H1 (cell line): ENCODE measurements around the gene SHROOM4. TPM values are rescaled to one million over a fixed set of nuclear protein-coding genes. Genes with fewer than 3 reads are reported as not detected.

Source experiments
- CTCF ChIA-PET: fragments of 300-600 bp; sonication (Branson Sonifier 250); formaldehyde crosslinking; loops from one replicate; lab custom pipeline; 2021; ENCODE audit not compliant: partially characterized antibody; lab: Charles Lee
- POLR2A ChIA-PET: fragments of 300-600 bp; sonication (Branson Sonifier 250); formaldehyde crosslinking; loops from one replicate; lab custom pipeline; 2021; ENCODE audit warnings: inconsistent platforms; ENCODE audit not compliant: partially characterized antibody; lab: Charles Lee
- DNase-seq, 2 experiments: peaks; one replicate each; pipeline versions ENCODE4 v3.0.0 to v3.0.0-alpha.2; 2010 to 2022; ENCODE audit warnings: low spot score in 2 of 2, low read depth in 1 of 2, mixed read lengths in 1 of 2
- FAIRE-seq: peaks from 2 replicates; lab custom pipeline; 2011; peaks lifted over from hg19 to GRCh38; lab: Jason Lieb, UNC
- H2AFZ ChIP-seq: 2 replicates; pipeline ENCODE4 v1.8.1; 2012; ENCODE audit warnings: low read length, inconsistent platforms
- H2AK5ac ChIP-seq: 2 replicates; pipeline ENCODE4 v1.6.1; 2013; ENCODE audit warnings: low read depth, low read length
- H2BK120ac ChIP-seq: replicated peaks from 2 replicates; pipeline ENCODE3; 2013; ENCODE audit warnings: low read depth, low read length, inconsistent platforms
- H2BK12ac ChIP-seq: 2 replicates; pipeline ENCODE4 v1.6.1; 2013; ENCODE audit warnings: low read depth, low read length
- H2BK15ac ChIP-seq: 2 replicates; pipeline ENCODE4 v1.6.1; 2013; ENCODE audit warnings: low read length
- H2BK20ac ChIP-seq: 2 replicates; pipeline ENCODE4 v1.6.1; 2013; ENCODE audit warnings: low read length
- H2BK5ac ChIP-seq: 2 replicates; pipeline ENCODE4 v1.6.1; 2013; ENCODE audit warnings: low read depth, low read length
- H3K14ac ChIP-seq: 2 replicates; pipeline ENCODE4 v1.6.1; 2013; ENCODE audit warnings: inconsistent platforms; ENCODE audit not compliant: insufficient read length
- H3K18ac ChIP-seq: 2 replicates; pipeline ENCODE4 v1.6.1; 2013; ENCODE audit warnings: low read length; ENCODE audit errors: extremely low read depth
- H3K23ac ChIP-seq: 2 replicates; pipeline ENCODE4 v1.6.1; 2013; ENCODE audit warnings: inconsistent platforms; ENCODE audit not compliant: insufficient read length
- H3K23me2 ChIP-seq: 2 replicates; pipeline ENCODE4 v1.6.1; 2013; ENCODE audit warnings: low read depth, low read length
- H3K27ac ChIP-seq: 2 replicates; pipeline ENCODE4 v1.6.1; 2011; ENCODE audit warnings: low read depth, low read length, inconsistent platforms
- H3K27me3 ChIP-seq, 4 experiments: replicated peaks in 1 of 4; 1 replicate in 1 of 4; 2 replicates in 3 of 4; pipeline versions ENCODE4 v1.6.1 to v1.8.1; 2011 to 2013; ENCODE audit warnings: low read length in 3 of 4, mild to moderate bottlenecking in 3 of 4, inconsistent platforms in 2 of 4, mixed read lengths in 2 of 4, moderate library complexity in 1 of 4; ENCODE audit not compliant: control insufficient read depth in 3 of 4, insufficient read depth in 3 of 4; ENCODE audit errors: extremely low read depth in 1 of 4
- H3K36me3 ChIP-seq, 4 experiments: 2 replicates each; pipeline versions ENCODE4 v1.6.1 to v1.8.1; 2011 to 2013; ENCODE audit warnings: mild to moderate bottlenecking in 4 of 4, low read length in 3 of 4, moderate library complexity in 2 of 4, control low read depth in 1 of 4, inconsistent platforms in 1 of 4; ENCODE audit not compliant: insufficient read depth in 4 of 4, control insufficient read depth in 2 of 4
- H3K4ac ChIP-seq: replicated peaks from 2 replicates; pipeline ENCODE3; 2013; ENCODE audit warnings: low read length, low read depth, mixed read lengths, inconsistent platforms; ENCODE audit not compliant: insufficient read length
- H3K4me1 ChIP-seq, 4 experiments: replicated peaks in 1 of 4; 1 replicate in 1 of 4; 2 replicates in 3 of 4; pipeline versions ENCODE4 v1.6.1 to v1.8.1; 2011 to 2013; ENCODE audit warnings: low read length in 3 of 4, inconsistent platforms in 2 of 4, mixed read lengths in 1 of 4; ENCODE audit not compliant: insufficient read depth in 4 of 4, control insufficient read depth in 3 of 4
- H3K4me2 ChIP-seq, 2 experiments: 2 replicates each; pipeline versions ENCODE4 v1.6.1 to v1.8.1; 2011 to 2013; ENCODE audit warnings: low read depth in 2 of 2, low read length in 2 of 2, control low read depth in 1 of 2, inconsistent platforms in 1 of 2, mild to moderate bottlenecking in 1 of 2; ENCODE audit not compliant: insufficient read depth in 1 of 2
- H3K4me3 ChIP-seq, 4 experiments: fragments of 200-600, 300-600 bp in 1 of 4; sonication (generic), shearing (Covaris generic), sonication (Bioruptor Twin) in 1 of 4; 2 replicates each; pipeline versions ENCODE4 v1.5.1 to v1.8.1; 2011 to 2016; ENCODE audit warnings: low read length in 4 of 4, low read depth in 3 of 4, control low read depth in 2 of 4, inconsistent platforms in 2 of 4, mild to moderate bottlenecking in 2 of 4, mixed read lengths in 1 of 4, moderate library complexity in 1 of 4; ENCODE audit not compliant: insufficient read depth in 2 of 4; ENCODE audit errors: extremely low read depth in 1 of 4
- H3K56ac ChIP-seq: replicated peaks from 2 replicates; pipeline ENCODE3; 2013; ENCODE audit warnings: low read depth, mild to moderate bottlenecking, mixed read lengths, low read length, inconsistent platforms; ENCODE audit not compliant: insufficient read length
- H3K79me1 ChIP-seq: 2 replicates; pipeline ENCODE4 v1.6.1; 2013; ENCODE audit warnings: low read depth, low read length, control low read depth
- H3K79me2 ChIP-seq, 2 experiments: 2 replicates each; pipeline versions ENCODE4 v1.6.1 to v1.8.1; 2012 to 2013; ENCODE audit warnings: low read length in 2 of 2, mild to moderate bottlenecking in 2 of 2, inconsistent platforms in 1 of 2; ENCODE audit not compliant: insufficient read depth in 2 of 2, control insufficient read depth in 1 of 2
- H3K9ac ChIP-seq, 4 experiments: replicated peaks in 1 of 4; 1 replicate in 1 of 4; 2 replicates in 3 of 4; pipeline versions ENCODE4 v1.6.1 to v1.8.1; 2011 to 2013; ENCODE audit warnings: low read depth in 3 of 4, low read length in 3 of 4, control low read depth in 2 of 4, mild to moderate bottlenecking in 2 of 4, moderate library complexity in 2 of 4, inconsistent platforms in 1 of 4; ENCODE audit errors: extremely low read depth in 1 of 4
- H3K9me3 ChIP-seq, 2 experiments: 2 replicates each; pipeline versions ENCODE4 v1.6.1 to v1.8.1; 2012 to 2013; ENCODE audit warnings: mild to moderate bottlenecking in 2 of 2, moderate library complexity in 2 of 2, control low read depth in 1 of 2, inconsistent platforms in 1 of 2, low read depth in 1 of 2, low read length in 1 of 2, mixed read lengths in 1 of 2; ENCODE audit not compliant: insufficient read depth in 2 of 2
- H4K20me1 ChIP-seq, 2 experiments: replicated peaks in 1 of 2; 2 replicates each; pipeline versions ENCODE3 to v1.8.1; 2011 to 2013; ENCODE audit warnings: inconsistent platforms in 2 of 2, low read length in 2 of 2, mild to moderate bottlenecking in 1 of 2; ENCODE audit not compliant: insufficient read depth in 2 of 2, control insufficient read depth in 1 of 2
- H4K5ac ChIP-seq: 2 replicates; pipeline ENCODE4 v1.6.1; 2013; ENCODE audit warnings: low read length, low read depth, mixed read lengths, inconsistent platforms; ENCODE audit not compliant: insufficient read length
- H4K8ac ChIP-seq: 2 replicates; pipeline ENCODE4 v1.8.0; 2013; ENCODE audit warnings: mild to moderate bottlenecking, moderate library complexity, low read length, inconsistent platforms; ENCODE audit not compliant: insufficient read depth; ENCODE audit errors: extremely low read depth
- H4K91ac ChIP-seq: replicated peaks from 2 replicates; pipeline ENCODE3; 2013; ENCODE audit warnings: low read length, mixed read lengths, inconsistent platforms; ENCODE audit not compliant: insufficient read length
- ATF2 ChIP-seq: IDR thresholded peaks from 2 replicates; pipeline ENCODE4 v1.6.1; 2012; ENCODE audit warnings: low read length, inconsistent platforms
- CHD1 ChIP-seq: IDR thresholded peaks from 2 replicates; pipeline ENCODE4 v1.6.1; 2012; ENCODE audit warnings: low read depth, low read length, improper control_type of control experiment
- CTBP2 ChIP-seq: IDR thresholded peaks from 2 replicates; pipeline ENCODE4 v1.7.0; 2011; ENCODE audit warnings: borderline replicate concordance, mild to moderate bottlenecking, moderate library complexity, mixed read lengths, low read length; ENCODE audit not compliant: insufficient read depth, insufficient read length
- MAX ChIP-seq: IDR thresholded peaks from 2 replicates; pipeline ENCODE4 v1.6.1; 2012; ENCODE audit warnings: inconsistent platforms
- NANOG ChIP-seq: IDR thresholded peaks from 2 replicates; pipeline ENCODE4 v1.6.1; 2011; ENCODE audit warnings: low read length, low read depth, mild to moderate bottlenecking, inconsistent platforms; ENCODE audit not compliant: insufficient read depth, poor library complexity, severe bottlenecking
- RAD21 ChIP-seq, 2 experiments: IDR thresholded peaks in 1 of 2; conservative IDR thresholded peaks in 1 of 2; 2 replicates each; pipeline ENCODE4 v1.6.1; 2011; ENCODE audit warnings: low read depth in 2 of 2, low read length in 2 of 2, improper control_type of control experiment in 1 of 2, inconsistent platforms in 1 of 2, mild to moderate bottlenecking in 1 of 2, moderate library complexity in 1 of 2
- SP1 ChIP-seq: IDR thresholded peaks from 2 replicates; pipeline ENCODE4 v1.6.1; 2011; ENCODE audit warnings: low read depth, low read length
- TEAD4 ChIP-seq: IDR thresholded peaks from 2 replicates; pipeline ENCODE4 v1.6.1; 2012; ENCODE audit warnings: low read depth, low read length, inconsistent platforms, mixed read lengths
- YY1 ChIP-seq: IDR thresholded peaks from 2 replicates; pipeline ENCODE4 v1.6.1; 2011; ENCODE audit warnings: low read depth, mild to moderate bottlenecking, low read length
- ZNF274 ChIP-seq: IDR thresholded peaks from 2 replicates; pipeline ENCODE4 v1.7.0; 2012; ENCODE audit warnings: low read length, borderline replicate concordance; ENCODE audit errors: extremely low read depth
- WGBS, 2 experiments: shearing (Covaris generic) in 1 of 2; methylation state at CpG; one replicate each; pipeline versions ENCODE4 v1.1.6 to v1.1.7; 2013 to 2015; ENCODE audit warnings: low lambda C conversion rate in 2 of 2, mixed read lengths in 2 of 2, inconsistent platforms in 1 of 2, low coverage in 1 of 2, missing lambda C conversion rate in 1 of 2; ENCODE audit not compliant: insufficient replicate concordance in 2 of 2, insufficient coverage in 1 of 2, insufficient read length in 1 of 2; ENCODE audit errors: extremely low coverage in 1 of 2, missing lambda C conversion rate in 1 of 2; 5-methylcytosine and 5-hydroxymethylcytosine counted together
- polyA plus RNA-seq, 7 experiments: library from polyadenylated mRNA; depleted of rRNA in 3 of 7; stranded (reverse) in 5 of 7; unstranded in 2 of 7; fragments of >200 nt in 5 of 7; fragments of 200-250 nt in 2 of 7; gene quantifications; 1 replicate in 5 of 7; 2 replicates in 1 of 7; 4 replicates in 1 of 7; pipeline versions ENCODE4 v1.2.1 to v1.2.3, GENCODE V29; 2011 to 2013; ENCODE audit warnings: missing spikeins in 2 of 7, mixed read lengths in 2 of 7
- total RNA-seq: library from RNA; stranded (reverse); fragmentation: NEBNext Ultra II Directional; extraction: Animal tissue kit (Norgen Biotek cat#: 25700); gene quantifications from 2 replicates; pipeline ENCODE4 v1.2.1, GENCODE V29; 2021
- TF ChIP-seq, protein P1 (sequence below): IDR thresholded peaks from 2 replicates; pipeline ENCODE4 v1.6.1; 2012; ENCODE audit warnings: inconsistent platforms

The SHROOM4 gene
- total and polyA plus RNA-seq, 2 of the 8 experiments (the other 6 are each of a cell fraction or from before 2014, with no cell fraction given) = 1.6 to 5.6 TPM

- H3K27me3 ChIP-seq = no peaks in the 10 kb centered on the region
- no peak overlapping the region for H4K91ac ChIP-seq
- H3K18ac ChIP-seq = no peak overlapping the region
- POLR2A ChIA-PET = no interaction called here
- no peak overlapping the region for H3K4me2 ChIP-seq
- H2AFZ ChIP-seq = no peak overlapping the region
- no peak overlapping the region for H2BK20ac ChIP-seq
- peaks cover 1 to 9% (median 3%) of the 10 kb centered on the region in 4 experiments; a peak in 4 of 7 replicates for H3K4me1 ChIP-seq
- no peak overlapping the region for H2BK120ac ChIP-seq
- FAIRE-seq (no peak), DNase-seq (no peak)
- H3K79me2 ChIP-seq = no peaks in the 10 kb centered on the region
- CTCF ChIA-PET = interaction anchor here (1.1 kb wide), 1 partner anchor 27 kb away, joined by 3 read pairs; no protein-coding TSS in a partner anchor
- no peak overlapping the region for H3K4ac ChIP-seq
- H2BK12ac ChIP-seq = no peak overlapping the region
- 43% methylated on average over 1 of the region's 1 CpG; no CpG with 5 or more reads in 1 of the 2 experiments for WGBS, 2 experiments
- no peak overlapping the region for H2BK15ac ChIP-seq
- no peak overlapping the region for H3K4me3 ChIP-seq
- no peaks in the 10 kb centered on the region for H3K36me3 ChIP-seq
- H2BK5ac ChIP-seq = no peak overlapping the region
- H3K23me2 ChIP-seq = no peaks in the 10 kb centered on the region
- no peak overlapping the region for H3K27ac ChIP-seq
- no peaks in the 10 kb centered on the region for H3K79me1 ChIP-seq
- no peak overlapping the region for H3K56ac ChIP-seq
- no peak overlapping the region for H3K23ac ChIP-seq
- no peaks in the 10 kb centered on the region for H4K20me1 ChIP-seq
- H4K5ac ChIP-seq = no peak overlapping the region
- H3K9ac ChIP-seq = no peak overlapping the region
- no peak overlapping the region for H4K8ac ChIP-seq
- no peaks in the 10 kb centered on the region for H3K9me3 ChIP-seq
- no peak overlapping the region for H2AK5ac ChIP-seq
- H3K14ac ChIP-seq = no peak overlapping the region
- TF ChIP-seq, protein P1, sequence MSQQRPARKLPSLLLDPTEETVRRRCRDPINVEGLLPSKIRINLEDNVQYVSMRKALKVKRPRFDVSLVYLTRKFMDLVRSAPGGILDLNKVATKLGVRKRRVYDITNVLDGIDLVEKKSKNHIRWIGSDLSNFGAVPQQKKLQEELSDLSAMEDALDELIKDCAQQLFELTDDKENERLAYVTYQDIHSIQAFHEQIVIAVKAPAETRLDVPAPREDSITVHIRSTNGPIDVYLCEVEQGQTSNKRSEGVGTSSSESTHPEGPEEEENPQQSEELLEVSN = no peak
- TF ChIP-seq CHD1 = no peak
- TF ChIP-seq RAD21 (IDR thresholded peaks at IDR 0.05 in 1 of 2, conservative IDR thresholded peaks at IDR 0.05 in 1 of 2; ENCODE audit: low read depth in 2 of 2, low read length in 2 of 2) = no peak
- no peak for TF ChIP-seq YY1
- TF ChIP-seq CTBP2 = no peak
- TF ChIP-seq MAX = no peak
- no peak for TF ChIP-seq ZNF274
- TF ChIP-seq ATF2 = no peak
- TF ChIP-seq NANOG = no peak
- no peak for TF ChIP-seq TEAD4
- TF ChIP-seq SP1 = no peak
Observed at GRCh38 chrX:50718776-50719175, 95.2 kb downstream of the SHROOM4 start.
